ENCODE data around the gene IRF9.

Gene IRF9, protein sequence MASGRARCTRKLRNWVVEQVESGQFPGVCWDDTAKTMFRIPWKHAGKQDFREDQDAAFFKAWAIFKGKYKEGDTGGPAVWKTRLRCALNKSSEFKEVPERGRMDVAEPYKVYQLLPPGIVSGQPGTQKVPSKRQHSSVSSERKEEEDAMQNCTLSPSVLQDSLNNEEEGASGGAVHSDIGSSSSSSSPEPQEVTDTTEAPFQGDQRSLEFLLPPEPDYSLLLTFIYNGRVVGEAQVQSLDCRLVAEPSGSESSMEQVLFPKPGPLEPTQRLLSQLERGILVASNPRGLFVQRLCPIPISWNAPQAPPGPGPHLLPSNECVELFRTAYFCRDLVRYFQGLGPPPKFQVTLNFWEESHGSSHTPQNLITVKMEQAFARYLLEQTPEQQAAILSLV

DNA sequence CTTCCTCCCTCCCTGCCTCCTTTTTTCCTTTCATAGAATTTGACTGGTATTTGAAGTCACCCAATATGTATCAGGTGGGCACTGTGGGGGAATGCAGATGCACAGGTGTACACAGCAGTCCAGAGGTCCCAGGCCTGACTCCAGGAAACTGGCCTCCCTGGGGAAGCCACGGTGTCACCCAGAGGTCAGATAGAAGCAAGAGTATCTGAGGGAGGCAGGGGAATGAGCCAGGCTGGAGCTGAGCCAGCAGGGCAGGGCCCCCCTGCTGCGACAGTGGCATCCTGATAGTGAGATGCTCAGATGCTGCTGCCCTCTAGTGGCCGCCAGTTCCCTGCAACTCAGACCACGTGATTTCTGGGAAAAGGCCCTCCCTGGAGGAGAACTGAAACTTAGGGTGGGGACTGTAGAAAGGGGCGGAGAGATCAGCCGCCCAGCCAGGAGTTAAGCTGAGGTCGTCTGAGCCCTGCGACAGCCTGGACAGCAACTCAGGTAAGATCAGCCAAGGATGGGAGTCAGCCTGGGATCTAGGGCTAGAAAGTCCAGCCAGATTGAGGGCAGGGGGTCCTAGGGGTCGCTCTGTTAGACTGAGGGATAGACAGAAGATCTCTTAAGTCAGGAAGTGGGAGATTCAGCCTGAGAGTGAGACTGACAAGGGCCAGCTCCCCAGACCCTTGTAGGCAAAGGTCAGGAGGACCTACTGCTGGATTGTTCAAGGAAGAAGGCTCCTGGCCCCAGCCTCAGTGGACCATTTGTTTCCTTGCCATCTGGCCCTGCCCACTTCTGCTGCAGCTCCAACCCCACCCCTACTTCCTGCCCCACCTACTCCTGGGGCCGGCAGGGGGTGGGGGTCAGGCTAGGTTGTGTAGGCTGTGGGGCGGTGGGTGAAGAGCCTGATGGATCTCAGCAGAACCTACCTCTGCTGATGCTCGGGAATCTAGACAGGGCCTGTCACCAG lies at the start of gene IRF9:
Gene IRF9, plus strand, starts transcription at position 416 of the 955 bp plus-strand sequence. CDS start 880 bp downstream, outside the sequence.
- peak; percentile 97 for DNase-seq

DNA sequence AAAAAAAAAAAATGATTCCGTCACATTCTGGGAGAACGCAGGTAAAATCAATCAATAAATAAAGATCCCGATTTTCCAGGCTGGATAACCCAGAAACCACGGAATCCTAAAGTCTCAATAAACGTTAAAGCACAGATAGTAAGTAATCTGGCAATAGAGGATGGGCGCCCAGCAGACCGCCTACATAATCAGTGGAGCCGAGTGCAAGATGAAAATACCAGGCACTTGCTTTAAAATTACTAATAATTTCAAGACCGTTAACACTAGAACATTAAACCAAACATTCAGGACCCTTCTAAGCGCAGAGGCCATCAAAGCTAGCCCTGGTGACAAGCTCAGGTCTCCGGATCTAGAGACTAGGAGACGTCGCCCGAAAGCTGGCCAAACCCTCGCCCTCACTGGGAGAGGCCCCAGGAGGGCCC lies 47.7 kb upstream of the IRF9 start:
- no peak for DNase-seq

DNA sequence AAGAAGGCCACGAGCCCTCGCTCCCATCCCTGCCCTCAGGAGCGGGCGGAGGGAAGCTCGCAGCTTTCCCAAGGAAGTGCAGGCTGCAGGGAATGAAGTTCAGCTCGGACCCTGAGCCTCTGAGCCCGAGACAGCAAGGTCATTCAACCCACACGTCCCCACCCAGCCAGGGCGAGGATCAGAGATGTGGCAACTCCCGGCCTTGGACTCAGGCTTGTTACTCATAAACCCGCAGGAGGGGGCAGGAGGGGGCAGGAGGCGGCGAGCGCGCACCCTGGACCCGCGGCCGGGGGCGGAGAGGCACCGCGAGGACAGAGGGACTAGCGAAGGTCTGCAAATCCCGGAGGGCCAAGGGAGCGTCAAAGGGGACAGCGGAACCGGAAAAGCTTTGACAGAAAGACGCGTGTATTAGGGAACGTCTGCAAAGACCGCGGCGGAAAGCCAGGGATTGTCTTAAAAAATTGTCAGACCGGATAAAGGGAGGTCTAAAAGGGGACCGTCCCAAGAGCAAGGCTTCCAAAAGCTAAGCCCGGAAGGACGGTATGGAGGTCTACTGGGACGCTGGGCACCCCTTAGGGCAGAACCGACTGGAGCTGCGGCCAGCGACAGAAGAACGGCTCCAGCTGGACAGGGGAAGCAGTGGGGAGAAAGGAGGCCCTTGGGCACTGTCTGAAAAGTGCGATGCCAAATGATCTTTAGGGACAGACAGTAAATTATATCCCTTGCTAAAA lies 47.1 kb upstream of the IRF9 start:
- peak; percentile 74 for DNase-seq

DNA sequence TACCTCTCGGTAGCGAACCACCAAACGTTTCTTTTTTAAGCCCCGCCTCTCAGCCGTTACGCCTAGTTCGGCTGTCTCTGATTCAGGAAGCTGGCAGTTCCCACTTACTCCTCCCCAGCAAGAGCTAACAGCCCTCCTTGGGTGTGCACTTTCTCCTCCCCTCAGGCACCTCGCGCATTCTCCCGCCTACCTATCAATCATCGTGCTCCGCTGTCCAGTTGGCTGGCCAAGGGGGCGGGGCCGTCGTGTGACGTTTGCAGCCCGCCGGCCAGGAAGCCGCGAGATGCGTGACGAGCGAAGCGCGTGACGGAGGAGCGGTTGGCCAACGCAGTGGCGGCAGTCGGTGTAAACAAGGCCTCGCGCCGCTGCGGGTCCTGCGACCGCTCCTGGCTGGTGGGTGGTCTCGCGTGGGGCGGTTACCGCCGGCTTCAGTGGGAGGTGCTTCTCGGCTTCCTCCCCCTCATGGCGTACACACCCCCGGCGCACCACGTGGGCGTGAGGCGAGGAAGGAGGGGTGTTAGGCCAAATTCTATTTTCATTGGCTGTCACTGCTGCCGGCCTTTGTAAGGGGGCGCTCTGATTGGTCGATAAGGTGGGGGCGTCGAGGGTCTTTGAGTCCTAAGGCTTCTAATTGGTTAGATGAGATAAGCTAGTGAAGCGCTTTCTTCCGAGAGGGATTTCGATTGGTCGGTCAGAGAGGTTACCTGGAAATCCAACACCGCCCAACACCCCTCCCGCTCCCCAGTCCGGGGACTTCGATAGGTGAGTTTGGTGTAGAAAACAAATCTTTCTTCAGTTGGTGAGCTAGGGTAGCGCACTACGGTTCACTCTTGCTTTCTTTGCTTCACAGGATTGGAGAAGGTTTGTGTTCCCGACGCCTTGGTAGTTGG lies 46.3 kb upstream of the IRF9 start, which contains the start of the genes DCAF11 and NRL:
Gene DCAF11, plus strand, starts transcription at position 246 of the 890 bp plus-strand sequence. CDS start 818 bp downstream, outside the sequence.
Gene NRL, minus strand, starts transcription at position 418 of the 890 bp plus-strand sequence. CDS start 32,101 bp downstream, outside the sequence.
- DNase-seq, result peak; percentile 98

DNA sequence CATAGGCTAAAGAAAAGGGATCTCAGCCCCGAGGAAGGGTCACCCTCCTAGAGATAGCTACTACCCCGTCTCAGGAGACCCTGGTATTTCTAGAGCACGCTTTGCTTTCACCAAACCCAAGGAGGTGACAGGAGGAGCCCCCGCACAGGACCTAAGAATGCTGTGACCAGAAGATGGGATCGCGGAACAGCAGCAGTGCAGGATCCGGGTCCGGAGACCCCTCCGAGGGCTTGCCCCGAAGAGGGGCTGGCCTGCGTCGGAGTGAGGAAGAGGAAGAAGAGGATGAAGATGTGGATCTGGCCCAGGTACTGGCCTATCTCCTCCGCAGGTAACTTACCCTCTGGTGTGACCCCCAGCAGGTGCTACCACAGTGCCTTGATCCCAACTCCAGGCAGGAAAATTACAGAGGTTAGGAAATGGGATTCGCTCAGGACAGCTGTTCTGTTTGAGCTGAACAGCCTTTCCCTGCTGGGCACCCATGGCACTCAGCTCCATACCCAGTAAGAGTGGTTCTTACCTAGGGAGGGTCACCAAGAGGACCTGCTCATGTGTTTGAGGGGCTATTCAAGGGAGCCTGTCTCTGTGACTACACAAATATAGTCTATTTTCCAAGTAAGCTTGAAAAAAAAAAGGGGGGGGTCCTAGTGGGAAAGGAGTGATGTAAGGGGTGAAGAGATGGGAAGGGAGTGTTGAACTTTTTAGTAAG lies 45.5 kb upstream of the IRF9 start:
- DNase-seq, result no peak

DNA sequence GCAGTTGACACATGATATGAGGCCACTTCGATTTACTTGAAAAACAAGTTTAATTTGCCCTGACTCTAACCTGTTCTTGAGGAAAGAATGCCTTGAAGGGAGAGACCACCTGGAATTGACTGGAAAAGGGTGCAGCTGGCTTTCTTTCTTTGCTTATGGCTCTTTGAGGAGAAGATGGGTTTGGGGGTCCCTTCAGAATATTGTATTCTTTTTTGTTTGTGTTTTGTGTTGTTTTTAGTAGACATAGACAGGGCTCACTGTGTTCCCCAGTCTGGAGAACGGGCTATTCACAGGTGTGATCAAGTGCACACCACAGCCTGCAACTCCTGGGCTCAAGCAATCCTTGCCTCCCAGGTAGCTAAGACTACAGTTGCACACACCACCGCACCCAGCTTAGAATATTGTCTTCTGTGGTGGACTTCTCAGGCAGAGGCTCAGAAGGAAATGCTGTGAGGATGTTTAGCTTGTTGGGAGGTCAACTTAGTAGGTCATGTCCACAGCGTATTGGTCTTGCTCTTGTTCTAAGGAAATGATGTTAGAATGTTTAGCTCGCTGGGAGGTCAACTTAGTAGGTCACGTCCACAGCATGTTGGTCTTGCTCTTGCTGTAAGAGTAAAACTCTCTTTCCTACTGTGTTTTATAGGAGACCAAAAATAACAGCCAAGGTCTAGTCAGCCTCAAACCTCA lies 44.8 kb upstream of the IRF9 start:
- DNase-seq, result no peak

DNA sequence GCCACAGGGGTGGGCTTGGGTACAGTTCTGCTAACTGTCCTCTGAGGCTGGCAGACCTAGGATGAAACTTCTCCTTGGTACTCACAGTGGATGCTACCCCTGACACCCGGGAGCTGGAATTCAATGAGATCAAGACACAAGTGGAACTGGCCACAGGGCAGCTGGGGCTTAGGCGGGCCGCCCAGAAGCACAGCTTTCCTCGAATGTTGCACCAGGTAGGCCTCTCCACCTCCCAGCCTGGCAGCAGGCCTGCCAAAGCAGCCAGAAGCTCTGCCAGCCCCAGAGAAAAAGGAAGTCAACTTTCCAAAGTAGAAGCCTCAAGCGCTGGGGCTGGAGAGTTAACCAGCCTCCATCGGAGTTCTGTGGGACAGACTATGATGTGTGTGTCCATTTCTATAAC lies 43.9 kb upstream of the IRF9 start:
- DNase-seq, result no peak

DNA sequence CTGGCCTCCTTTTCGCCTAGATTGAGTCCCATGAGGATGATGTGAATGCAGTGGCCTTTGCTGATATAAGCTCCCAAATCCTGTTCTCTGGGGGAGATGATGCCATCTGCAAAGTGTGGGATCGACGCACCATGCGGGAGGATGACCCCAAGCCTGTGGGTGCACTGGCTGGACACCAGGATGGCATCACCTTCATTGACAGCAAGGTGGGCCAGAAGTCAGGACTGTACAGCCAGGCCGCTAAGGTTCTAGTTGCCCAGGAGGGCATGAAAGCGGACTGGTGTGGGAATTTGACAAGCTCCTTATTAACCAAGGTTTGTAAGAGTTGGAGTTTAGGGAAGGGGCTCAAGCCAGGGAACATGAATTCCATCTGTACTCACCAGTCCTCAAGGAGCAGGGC lies 41.4 kb upstream of the IRF9 start:
- DNase-seq, result no peak

DNA sequence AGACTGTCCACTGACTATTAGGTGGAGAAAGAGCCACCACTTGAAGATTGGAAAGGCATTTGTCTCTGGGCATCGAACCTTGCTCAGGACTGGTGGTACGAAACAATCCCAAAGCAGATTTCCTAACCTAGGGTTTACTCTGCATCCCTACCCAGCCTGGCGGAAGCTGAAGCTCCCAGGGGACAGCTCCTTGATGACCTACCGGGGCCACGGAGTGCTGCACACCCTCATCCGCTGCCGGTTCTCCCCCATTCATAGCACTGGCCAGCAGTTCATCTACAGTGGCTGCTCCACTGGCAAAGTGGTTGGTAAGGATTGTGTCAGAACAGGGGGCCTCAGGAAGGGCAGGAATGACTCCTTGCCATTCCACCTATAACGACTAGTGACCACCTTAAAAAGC lies 39.9 kb upstream of the IRF9 start:
- DNase-seq, result no peak

DNA sequence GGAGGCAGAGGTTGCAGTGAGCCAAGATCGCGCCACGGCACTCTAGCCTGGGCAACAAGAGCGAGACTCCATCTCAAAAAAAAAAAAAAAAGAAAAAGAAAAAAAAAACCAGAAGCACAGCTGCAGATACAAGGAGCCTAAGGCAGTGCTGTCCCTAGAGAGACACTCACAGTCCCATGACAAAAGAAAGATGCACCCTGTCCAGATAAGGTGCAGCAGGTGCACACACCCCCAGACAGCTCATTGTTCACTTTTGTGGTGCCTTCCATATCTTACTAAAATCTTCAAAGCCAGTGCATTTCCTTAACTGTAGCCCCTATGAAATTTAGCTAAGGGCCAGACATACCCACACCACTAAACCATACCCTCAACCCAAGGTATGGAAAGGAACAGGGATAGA lies 38.6 kb upstream of the IRF9 start:
- DNase-seq, result no peak

DNA sequence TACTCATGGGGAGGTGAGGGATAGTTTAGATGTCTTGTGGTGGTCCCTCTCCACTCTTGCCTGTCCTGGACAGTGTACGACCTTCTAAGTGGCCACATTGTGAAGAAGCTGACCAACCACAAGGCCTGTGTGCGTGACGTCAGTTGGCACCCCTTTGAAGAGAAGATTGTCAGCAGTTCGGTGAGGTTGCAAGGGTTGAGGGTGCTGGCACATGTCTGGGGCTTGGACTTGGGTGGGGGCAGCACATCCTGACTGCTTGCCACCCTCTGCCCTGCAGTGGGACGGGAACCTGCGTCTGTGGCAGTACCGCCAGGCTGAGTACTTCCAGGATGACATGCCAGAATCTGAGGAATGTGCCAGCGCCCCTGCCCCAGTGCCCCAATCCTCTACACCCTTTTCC lies 38.2 kb upstream of the IRF9 start:
- DNase-seq, result no peak

DNA sequence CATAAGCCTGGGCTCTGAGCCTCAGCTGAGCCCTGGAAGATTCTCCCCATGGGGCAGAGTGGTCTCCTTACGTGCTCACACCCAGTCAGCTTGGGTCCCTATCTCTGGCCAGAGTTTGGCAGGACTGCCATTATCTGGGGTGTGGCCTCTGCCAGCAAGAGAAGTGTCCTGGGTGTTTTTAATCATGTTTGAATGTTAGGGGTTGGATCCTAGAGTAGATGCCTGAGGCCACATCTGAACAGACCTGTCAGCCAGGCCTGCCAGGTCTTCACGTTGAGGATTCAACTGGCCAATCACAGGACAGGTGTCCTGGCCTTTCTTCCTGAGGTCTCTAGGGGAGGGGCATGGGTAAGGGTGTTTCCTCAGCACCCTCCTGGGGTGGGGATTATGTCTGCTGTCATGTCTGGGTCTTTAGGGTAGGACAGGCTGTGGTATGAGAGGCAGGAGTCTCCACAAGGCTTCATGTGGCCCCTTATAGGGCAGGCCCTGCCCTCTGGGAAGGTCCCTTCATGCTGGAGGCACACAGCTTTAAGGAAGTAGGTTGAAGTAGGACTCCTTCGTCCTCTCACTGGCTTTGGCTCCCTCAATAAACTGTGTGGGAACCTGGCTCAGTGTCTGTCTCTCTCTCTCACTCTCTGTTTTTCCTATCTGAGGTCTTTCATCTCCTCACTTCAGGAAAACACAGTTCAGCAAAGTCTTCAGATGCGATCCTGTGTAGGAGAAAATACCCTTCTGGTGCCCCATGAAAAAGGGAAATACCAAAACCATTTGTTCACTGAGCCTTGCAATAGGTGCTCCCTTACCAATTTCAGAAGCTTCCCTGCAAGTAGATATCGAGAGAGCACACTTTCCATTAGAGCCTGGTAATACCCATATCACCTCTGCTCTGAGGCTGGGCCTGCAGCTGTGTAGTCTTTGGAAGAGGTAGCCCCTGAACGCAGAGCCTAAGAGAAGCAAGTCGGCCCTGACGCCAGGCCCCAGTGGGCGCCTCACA lies 37.3 kb upstream of the IRF9 start:
- no peak for DNase-seq

DNA sequence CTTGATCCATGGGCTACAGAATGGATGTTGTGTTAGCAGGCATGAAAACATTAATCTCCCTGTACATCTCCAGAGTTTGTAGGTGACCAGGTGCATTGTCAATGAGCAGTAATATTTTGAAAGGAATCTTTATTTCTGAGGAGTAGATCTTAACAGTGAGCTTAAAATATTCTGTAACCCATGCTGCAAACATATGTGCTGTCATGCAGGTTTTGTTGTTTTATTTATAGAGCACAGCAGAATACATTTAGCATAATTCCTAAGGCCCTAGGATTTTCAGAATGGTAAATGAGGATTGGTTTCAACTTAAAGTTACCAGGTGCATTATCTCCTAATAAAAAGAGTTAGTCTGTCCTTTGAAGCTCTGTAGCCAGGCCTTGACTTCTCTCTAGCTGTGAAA lies 34.1 kb upstream of the IRF9 start:
- DNase-seq, result no peak

DNA sequence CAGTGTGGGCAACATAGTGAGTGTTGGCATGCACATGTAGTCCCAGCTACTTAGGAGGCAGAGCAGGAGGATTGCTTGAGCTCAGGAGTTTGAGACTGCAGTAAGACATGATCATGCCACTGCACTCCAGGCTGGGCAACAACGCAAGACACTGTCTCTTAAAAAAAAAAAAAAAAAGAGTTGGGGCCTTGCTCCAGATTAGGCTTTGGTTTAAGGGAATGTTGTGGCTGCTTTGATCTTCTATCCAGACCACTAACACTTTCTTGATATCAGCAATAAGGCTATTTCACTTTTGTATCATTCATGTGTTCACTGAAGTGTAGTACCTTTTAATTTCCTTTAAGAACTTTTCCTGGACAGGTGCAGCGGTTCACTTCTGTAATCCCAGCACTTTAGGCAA lies 33.4 kb upstream of the IRF9 start:
- DNase-seq, result no peak

DNA sequence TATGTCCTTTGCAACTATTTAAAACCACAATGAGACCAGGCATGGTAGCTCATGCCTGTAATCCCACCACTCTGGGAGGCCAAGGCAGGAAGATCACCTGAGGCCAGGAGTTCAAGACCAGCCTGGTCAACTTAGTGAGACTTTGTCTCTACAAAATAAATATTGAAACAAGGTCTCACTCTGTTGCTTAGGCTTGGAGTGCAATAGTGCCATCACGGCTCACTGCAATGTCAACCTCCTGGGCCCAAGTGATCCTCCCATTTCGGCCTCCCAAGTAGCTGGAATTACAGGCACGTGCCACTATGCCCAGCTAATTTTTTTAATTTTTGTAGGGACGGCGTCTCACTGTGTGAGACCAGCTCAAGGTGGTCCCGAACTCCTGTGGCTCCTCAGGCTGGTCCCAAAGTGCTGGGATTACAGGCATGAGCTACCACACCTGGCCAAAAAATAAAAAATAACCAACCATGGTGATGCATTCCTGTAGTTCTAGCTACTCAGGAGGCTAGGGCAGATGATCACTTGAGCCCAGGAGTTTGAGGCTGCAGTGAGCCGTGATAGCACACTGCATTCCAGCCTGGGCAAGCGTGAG lies 31.6 kb upstream of the IRF9 start:
- no peak for DNase-seq

DNA sequence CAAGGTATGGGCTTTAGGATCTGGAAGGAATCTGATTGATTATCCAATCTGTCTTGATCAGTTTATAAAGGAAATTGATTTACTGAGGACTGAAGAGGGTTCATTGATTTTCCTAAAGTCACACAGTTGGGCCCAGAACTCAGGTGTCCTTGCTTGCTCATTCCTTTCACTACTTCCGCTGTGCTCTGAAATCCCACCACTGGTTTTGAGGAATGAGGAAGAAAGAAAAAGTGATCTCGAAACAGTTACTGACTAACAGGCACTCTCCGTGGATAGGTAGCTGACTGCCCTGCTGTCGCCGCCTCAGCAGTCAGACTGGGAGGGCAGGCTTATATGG lies 30.7 kb upstream of the IRF9 start, which contains the start of gene FITM1:
Gene FITM1, plus strand, starts transcription at position 280 of the 337 bp plus-strand sequence. CDS start 905 bp downstream, outside the sequence.
- no peak for DNase-seq

DNA sequence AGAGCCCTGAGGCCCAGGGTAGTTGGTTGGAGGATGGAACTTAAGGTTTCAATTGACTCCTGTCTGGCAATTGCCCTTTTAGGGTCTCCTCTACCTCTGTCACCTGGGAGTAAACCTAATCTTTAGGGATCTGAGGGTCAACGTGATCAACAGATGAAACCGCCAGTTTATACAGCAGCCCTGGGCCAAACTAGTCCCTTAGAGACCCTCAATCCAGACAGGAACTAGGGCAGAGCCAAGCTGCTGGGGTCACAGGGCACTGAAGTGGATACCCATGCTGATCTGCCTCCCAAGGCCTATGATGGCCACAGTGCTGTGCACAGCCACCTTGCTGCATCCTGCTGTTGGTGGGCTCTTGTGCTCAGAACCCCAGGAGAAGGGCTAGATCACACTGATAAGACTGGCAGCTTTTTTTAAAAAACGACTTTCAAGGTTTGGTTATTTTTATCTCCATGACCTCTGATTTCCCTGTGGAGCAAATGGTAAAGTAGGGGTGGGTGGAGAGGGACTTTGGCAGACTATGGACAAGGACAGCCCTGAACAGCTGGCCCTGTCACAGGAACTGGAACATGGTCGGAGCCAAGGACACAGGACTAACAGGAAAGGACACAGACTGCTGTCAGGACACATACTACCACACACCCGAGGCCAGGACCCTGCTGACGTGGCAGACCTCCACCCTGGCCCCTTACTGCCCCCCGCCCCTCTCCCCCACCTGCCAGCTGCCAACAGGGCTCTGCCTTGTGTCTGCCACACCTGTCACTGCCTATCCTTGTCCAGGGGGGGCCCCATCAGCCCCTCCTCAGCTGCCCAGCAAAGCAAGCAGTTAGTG lies 30.1 kb upstream of the IRF9 start:
- no peak for DNase-seq

DNA sequence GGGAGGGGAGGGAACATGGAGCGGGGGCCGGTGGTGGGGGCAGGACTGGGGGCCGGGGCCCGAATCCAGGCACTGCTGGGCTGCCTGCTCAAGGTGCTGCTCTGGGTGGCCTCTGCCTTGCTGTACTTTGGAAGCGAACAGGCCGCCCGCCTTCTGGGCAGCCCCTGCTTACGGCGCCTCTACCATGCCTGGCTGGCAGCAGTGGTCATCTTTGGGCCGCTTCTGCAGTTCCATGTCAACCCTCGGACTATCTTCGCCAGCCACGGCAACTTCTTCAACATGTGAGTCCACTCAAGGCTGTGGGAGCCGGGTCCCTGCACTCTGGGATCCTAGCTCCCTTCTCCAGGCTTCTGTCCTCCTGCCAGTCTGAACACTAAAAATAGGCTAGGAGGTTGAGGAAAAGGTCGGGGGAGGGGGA lies 29.5 kb upstream of the IRF9 start:
- no peak for DNase-seq

All from activated gamma-delta T cell treated with Interleukin-2 at 50 U/mL for 16 hours (primary cell).